ENCODE results near the gene GCDH.
A peak's percentile ranks its signal among the peaks of the same experiment; 100 is the strongest.
"Not testable (repeated sequence)": the region's sequence is repeated elsewhere in the genome, so short reads cannot be mapped to it uniquely, and the experiment has no call there.

GCDH gene

GRCh38 chr19:12872255-12872654, 18.7 kb upstream of the GCDH start:
- no peak for DNase-seq (ENCODE audit: low spot score)
- no peak for FAIRE-seq

GRCh38 chr19:12872941-12873890, 17.7 kb upstream of the GCDH start:
- no peak for FAIRE-seq
- no peak for DNase-seq (ENCODE audit: low spot score)

GRCh38 chr19:12873891-12874745, 16.8 kb upstream of the GCDH start:
- no peak for FAIRE-seq
- no peak for DNase-seq (ENCODE audit: low spot score)

- FAIRE-seq = no peak
- no peak for DNase-seq (ENCODE audit: low spot score)
These were observed 15.9 kb upstream of the GCDH start for GRCh38 chr19:12875086-12875485.

- DNase-seq (ENCODE audit: low spot score) = no peak
- no peak for FAIRE-seq
These were observed 10.3 kb upstream of the GCDH start for GRCh38 chr19:12880551-12881171.

GRCh38 chr19:12881172-12881808, 9.7 kb upstream of the GCDH start, which contains the start of gene DNASE2:
Gene DNASE2, minus strand, starts transcription at chr19:12881449. Its CDS starts 74 bp downstream, at chr19:12881375.
- FAIRE-seq (peak; percentile 62), DNase-seq (ENCODE audit: low spot score) (peak; percentile 62)

- DNase-seq (ENCODE audit: low spot score) (no peak), FAIRE-seq (no peak)
These were observed 8.4 kb upstream of the GCDH start for GRCh38 chr19:12882589-12882988.

GRCh38 chr19:12884202-12884601, 6.8 kb upstream of the GCDH start:
- no peak for FAIRE-seq
- DNase-seq (ENCODE audit: low spot score) = no peak

- FAIRE-seq = no peak
- no peak for DNase-seq (ENCODE audit: low spot score)
These were observed 6.4 kb upstream of the GCDH start for GRCh38 chr19:12884627-12884925.

GRCh38 chr19:12884926-12885748, 5.8 kb upstream of the GCDH start:
- DNase-seq (ENCODE audit: low spot score) = no peak
- no peak for FAIRE-seq

GRCh38 chr19:12885749-12886650, 5.0 kb upstream of the GCDH start:
- FAIRE-seq = no peak
- DNase-seq (ENCODE audit: low spot score) = no peak

GRCh38 chr19:12886651-12886968, 4.3 kb upstream of the GCDH start:
- FAIRE-seq (no peak), DNase-seq (ENCODE audit: low spot score) (no peak)

- FAIRE-seq (no peak), DNase-seq (ENCODE audit: low spot score) (no peak)
These were observed 3.8 kb upstream of the GCDH start, which contains the start of gene KLF1 for GRCh38 chr19:12886969-12887747. Gene KLF1, minus strand, starts transcription at chr19:12887201. Its CDS starts 61 bp downstream, at chr19:12887140.

- FAIRE-seq (no peak), DNase-seq (ENCODE audit: low spot score) (no peak)
These were observed 2.9 kb upstream of the GCDH start for GRCh38 chr19:12888006-12888603.

GRCh38 chr19:12890299-12890786, 617 bp upstream of the GCDH start:
- FAIRE-seq; DNase-seq (ENCODE audit: low spot score): not testable (repeated sequence)

GRCh38 chr19:12891553-12892021, 627 bp downstream of the GCDH start:
- no peak for DNase-seq (ENCODE audit: low spot score)
- no peak for FAIRE-seq

- DNase-seq (ENCODE audit: low spot score) (no peak), FAIRE-seq (no peak)
These were observed 2.6 kb downstream of the GCDH start for GRCh38 chr19:12893582-12893981.

- no peak for DNase-seq (ENCODE audit: low spot score)
- no peak for FAIRE-seq
These were observed 5.5 kb downstream of the GCDH start for GRCh38 chr19:12896460-12896859.
